HL-60 (cell line): ENCODE data around the gene DIAPH1.
A peak's percentile ranks its signal among the peaks of the same experiment; 100 is the strongest.

Experiments
- DNase-seq, 2 experiments: peaks; one replicate each; pipeline ENCODE4 v3.0.0-alpha.2; 2010 to 2020; ENCODE audit warnings: low read depth in 1 of 2, low spot score in 1 of 2
- H3K27ac ChIP-seq: fragments of 250-450 bp; sonication (Bioruptor Pico); replicated peaks from 2 replicates; pipeline ENCODE4 v1.5.1; 2020; ENCODE audit warnings: mild to moderate bottlenecking, moderate library complexity
- H3K27me3 ChIP-seq: fragments of 250-450 bp; sonication (Bioruptor Pico); 2 replicates; pipeline ENCODE4 v1.5.1; 2021; ENCODE audit warnings: mild to moderate bottlenecking, moderate library complexity; ENCODE audit not compliant: insufficient read depth, poor library complexity, severe bottlenecking
- H3K4me3 ChIP-seq: replicated peaks from 2 replicates; pipeline ENCODE4 v1.5.1; 2011; ENCODE audit warnings: mild to moderate bottlenecking, control low read depth, low read length; ENCODE audit not compliant: insufficient read depth
- GABPA ChIP-seq: IDR thresholded peaks from 2 replicates; pipeline ENCODE4 v1.6.1; 2012; ENCODE audit warnings: low read depth
- POLR2AphosphoS5 ChIP-seq: IDR thresholded peaks from 2 replicates; pipeline ENCODE4 v1.6.1; 2012; ENCODE audit warnings: low read depth
- SPI1 ChIP-seq: IDR thresholded peaks from 2 replicates; pipeline ENCODE4 v1.6.1; 2012; ENCODE audit warnings: low read depth, mild to moderate bottlenecking, borderline replicate concordance
- long read RNA-seq: library from polyadenylated mRNA; unstranded; transcript quantifications from one replicate; pipeline ENCODE4 v2.0.0, GENCODE V29; 2020
- TF ChIP-seq, protein P1 (sequence below): IDR thresholded peaks from one replicate; pipeline ENCODE4 v1.5.1; 2011; ENCODE audit warnings: low read length, control low read depth, inconsistent platforms; ENCODE audit not compliant: insufficient read depth
- TF ChIP-seq, protein P2 (sequence below): IDR thresholded peaks from 2 replicates; pipeline ENCODE4 v1.6.1; 2012; ENCODE audit warnings: low read depth; ENCODE audit not compliant: insufficient replicate concordance

Gene DIAPH1
- long read RNA-seq, partial matches to known transcripts, result 21 of 50 reads
- long read RNA-seq, other reads (novel, unspliced or antisense), result 27 of 50 reads

DNA sequence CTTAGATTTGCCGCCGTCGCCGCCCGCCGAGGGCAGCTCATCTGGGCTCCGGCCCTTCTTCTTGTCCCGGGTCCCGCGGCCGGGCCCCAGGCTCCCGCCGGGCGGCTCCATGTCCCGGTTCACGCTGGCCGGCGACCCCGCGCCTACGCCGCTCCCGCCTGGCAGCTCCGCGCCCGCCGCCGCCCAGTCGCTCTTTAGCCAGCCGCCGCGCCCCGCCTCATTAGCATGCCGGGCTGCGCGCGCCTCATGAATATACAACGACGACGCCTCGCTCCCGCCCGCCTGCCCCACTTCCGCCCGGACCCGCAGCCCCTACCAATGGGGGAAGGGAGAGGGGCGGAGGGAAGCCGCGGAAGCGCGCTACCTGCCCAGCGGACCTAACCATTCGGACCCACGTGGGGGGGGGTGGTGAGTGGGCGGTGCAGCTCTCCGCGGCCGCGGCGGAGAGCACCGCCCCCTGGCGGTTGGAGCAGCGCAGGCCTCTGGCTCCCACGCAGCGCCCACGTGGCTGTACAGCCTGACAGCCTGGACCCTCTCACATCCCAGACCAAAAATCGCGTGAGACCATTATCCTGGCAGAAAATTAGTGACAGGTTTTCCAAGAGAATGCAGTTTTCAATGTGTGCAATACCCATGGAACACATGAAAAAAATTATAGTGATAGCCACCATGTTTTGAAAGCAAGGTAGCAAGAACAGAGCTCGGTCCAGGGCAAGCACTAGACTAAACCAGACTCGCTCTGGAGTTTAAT lies at the start of gene DIAPH1:
DIAPH1 (minus strand) TSS at position 197 of the 751 bp plus-strand sequence; CDS start at position 111, 86 bp downstream.
- Histone ChIP-seq H3K27ac (peak within 1 kb of the TSS; percentile 89), H3K4me3 (peak within 1 kb of the TSS; percentile 83), H3K27me3 (no peaks in the 10 kb centered on the region)
- DNase-seq, result peak; percentile 96 to 97
- TF ChIP-seq GABPA (peak; percentile 56), POLR2AphosphoS5 (peak; percentile 65), SPI1 (peak; percentile 70; the same call in 1 of the 2 replicates)
- TF ChIP-seq, protein P1, sequence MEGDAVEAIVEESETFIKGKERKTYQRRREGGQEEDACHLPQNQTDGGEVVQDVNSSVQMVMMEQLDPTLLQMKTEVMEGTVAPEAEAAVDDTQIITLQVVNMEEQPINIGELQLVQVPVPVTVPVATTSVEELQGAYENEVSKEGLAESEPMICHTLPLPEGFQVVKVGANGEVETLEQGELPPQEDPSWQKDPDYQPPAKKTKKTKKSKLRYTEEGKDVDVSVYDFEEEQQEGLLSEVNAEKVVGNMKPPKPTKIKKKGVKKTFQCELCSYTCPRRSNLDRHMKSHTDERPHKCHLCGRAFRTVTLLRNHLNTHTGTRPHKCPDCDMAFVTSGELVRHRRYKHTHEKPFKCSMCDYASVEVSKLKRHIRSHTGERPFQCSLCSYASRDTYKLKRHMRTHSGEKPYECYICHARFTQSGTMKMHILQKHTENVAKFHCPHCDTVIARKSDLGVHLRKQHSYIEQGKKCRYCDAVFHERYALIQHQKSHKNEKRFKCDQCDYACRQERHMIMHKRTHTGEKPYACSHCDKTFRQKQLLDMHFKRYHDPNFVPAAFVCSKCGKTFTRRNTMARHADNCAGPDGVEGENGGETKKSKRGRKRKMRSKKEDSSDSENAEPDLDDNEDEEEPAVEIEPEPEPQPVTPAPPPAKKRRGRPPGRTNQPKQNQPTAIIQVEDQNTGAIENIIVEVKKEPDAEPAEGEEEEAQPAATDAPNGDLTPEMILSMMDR, result peak; percentile 83
- TF ChIP-seq, protein P2, sequence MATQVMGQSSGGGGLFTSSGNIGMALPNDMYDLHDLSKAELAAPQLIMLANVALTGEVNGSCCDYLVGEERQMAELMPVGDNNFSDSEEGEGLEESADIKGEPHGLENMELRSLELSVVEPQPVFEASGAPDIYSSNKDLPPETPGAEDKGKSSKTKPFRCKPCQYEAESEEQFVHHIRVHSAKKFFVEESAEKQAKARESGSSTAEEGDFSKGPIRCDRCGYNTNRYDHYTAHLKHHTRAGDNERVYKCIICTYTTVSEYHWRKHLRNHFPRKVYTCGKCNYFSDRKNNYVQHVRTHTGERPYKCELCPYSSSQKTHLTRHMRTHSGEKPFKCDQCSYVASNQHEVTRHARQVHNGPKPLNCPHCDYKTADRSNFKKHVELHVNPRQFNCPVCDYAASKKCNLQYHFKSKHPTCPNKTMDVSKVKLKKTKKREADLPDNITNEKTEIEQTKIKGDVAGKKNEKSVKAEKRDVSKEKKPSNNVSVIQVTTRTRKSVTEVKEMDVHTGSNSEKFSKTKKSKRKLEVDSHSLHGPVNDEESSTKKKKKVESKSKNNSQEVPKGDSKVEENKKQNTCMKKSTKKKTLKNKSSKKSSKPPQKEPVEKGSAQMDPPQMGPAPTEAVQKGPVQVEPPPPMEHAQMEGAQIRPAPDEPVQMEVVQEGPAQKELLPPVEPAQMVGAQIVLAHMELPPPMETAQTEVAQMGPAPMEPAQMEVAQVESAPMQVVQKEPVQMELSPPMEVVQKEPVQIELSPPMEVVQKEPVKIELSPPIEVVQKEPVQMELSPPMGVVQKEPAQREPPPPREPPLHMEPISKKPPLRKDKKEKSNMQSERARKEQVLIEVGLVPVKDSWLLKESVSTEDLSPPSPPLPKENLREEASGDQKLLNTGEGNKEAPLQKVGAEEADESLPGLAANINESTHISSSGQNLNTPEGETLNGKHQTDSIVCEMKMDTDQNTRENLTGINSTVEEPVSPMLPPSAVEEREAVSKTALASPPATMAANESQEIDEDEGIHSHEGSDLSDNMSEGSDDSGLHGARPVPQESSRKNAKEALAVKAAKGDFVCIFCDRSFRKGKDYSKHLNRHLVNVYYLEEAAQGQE, result peak; percentile 26

DNA sequence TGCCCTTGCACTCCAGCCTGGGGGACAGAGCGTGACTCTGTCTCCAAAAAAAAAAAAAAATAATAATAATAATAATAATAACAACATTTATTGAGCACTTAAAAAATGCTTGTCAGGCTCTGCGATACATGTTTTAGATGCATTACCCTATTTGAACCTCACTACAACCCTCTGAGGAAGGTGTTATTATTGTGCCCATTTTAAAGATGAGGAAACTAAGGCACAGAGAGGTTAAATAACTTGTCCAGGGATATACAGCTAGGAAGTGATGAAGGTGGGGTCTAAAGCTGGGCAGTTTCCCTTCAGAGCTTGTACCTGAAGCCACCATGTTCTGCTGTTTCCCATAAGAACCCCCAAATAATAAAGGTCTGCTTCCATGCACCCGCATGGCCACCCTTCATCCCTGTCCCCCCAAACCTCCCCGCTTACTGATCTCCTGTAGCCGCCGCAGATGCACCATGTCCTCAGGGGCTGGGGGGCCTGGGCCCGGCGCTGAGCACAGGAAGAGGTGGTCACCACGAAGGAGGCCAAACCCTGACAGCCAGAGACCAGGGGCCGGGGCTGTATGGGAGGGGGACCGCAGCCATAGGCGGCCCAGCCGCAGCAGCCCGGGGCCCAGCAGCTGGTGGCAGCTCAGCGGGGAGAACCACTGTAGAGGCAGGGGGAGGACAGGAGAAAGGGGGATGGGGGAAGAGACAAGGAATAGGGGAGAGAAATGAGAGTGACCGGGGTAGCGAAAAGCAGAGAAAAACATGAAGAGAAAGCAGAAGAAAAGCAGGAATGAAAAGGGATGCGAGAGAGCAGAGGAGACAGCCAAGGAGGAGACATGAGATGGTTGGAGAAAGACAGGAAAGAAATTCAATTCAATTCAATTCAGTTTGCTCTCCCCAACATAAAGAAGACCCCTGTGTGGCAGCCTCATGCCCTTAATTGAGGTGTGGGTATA lies 47.5 kb upstream of the DIAPH1 start:
- no peak for DNase-seq
- no peak overlapping the region for H3K4me3 ChIP-seq
- no peaks in the 10 kb centered on the region for H3K27me3 ChIP-seq
- TF ChIP-seq, protein P1, result no peak
- TF ChIP-seq SPI1 (no peak), GABPA (no peak), POLR2AphosphoS5 (no peak)
- TF ChIP-seq, protein P2, result no peak
- H3K27ac ChIP-seq, result no peak overlapping the region

DNA sequence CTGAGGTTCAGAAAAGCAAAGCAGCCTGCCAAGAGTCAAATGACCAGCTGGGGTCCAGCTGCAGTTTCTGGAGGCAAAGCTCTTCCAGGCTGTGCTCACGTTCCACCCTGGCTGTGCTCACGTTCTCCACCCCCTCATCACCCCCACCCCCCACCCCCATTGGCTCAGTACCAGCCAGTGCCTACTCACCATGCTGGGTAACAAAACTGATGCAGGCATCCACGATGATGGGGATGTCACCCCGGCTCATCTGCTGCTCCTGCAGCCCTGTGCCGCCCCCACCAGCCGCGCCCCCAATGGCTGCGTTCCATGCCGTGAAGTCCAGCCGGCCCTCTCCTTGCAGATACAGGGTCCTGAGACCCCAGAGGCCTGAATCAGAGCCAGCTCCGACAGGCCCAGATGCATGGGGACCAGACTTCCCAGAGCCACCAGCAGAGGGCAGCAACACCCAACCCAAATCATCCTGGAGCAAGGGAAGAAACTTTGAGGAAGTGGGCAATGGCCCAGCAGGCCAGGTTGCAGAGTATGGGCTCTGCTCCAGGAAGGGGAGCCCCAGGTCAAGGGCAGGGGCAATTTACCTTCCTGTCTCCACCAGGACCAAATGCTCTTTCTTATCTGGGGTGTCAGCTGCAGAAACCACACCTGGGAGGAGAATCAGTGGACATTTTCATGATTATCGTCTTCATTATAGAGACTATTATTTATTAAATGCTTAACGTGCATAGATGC lies 46.1 kb upstream of the DIAPH1 start:
- no peak for TF ChIP-seq GABPA
- TF ChIP-seq POLR2AphosphoS5, result no peak
- TF ChIP-seq, protein P2, result no peak
- TF ChIP-seq SPI1, result peak; percentile 99
- TF ChIP-seq, protein P1, result peak; percentile 88
- Histone ChIP-seq H3K4me3 (no peak overlapping the region), H3K27ac (peak overlapping the region; percentile 8; the same call in 1 of the 2 replicates)

More for the DNA sequence above, 46.1 kb upstream of the DIAPH1 start:
- DNase-seq, result peak; percentile 70 to 85
- no peaks in the 10 kb centered on the region for H3K27me3 ChIP-seq
